ENCODE measurements around the gene SHLD2.
"Not testable (repeated sequence)": the region's sequence is repeated elsewhere in the genome, so short reads cannot be mapped to it uniquely, and the experiment has no call there.

- TF ChIP-seq ZNF8 (CRISPR knock-in tag; IDR thresholded peaks at IDR 0.05); ZNF70 (CRISPR knock-in tag; IDR thresholded peaks at IDR 0.05); TOX (CRISPR knock-in tag; IDR thresholded peaks at IDR 0.05; ENCODE audit: borderline replicate concordance); RARB (CRISPR knock-in tag; IDR thresholded peaks at IDR 0.05); ARNTL (CRISPR knock-in tag; IDR thresholded peaks at IDR 0.05; ENCODE audit: borderline replicate concordance, low read depth); ISL1 (CRISPR knock-in tag; IDR thresholded peaks at IDR 0.05); ESRRG (CRISPR knock-in tag; IDR thresholded peaks at IDR 0.05); PATZ1 (CRISPR knock-in tag; IDR thresholded peaks at IDR 0.05; ENCODE audit: borderline replicate concordance); ZFP3 (CRISPR knock-in tag; IDR thresholded peaks at IDR 0.05); SNAI2 (CRISPR knock-in tag; IDR thresholded peaks at IDR 0.05); CSRNP3 (CRISPR knock-in tag; IDR thresholded peaks at IDR 0.05); OSR1 (CRISPR knock-in tag; IDR thresholded peaks at IDR 0.05); ZC3H10 (CRISPR knock-in tag; IDR thresholded peaks at IDR 0.05); ZFP30 (CRISPR knock-in tag; IDR thresholded peaks at IDR 0.05): not testable (repeated sequence)
Measured at GRCh38 chr10:87191841-87192240, 96.8 kb downstream of the SHLD2 start.

Data from SK-N-SH treated with all-trans-retinoic acid at 6 μM for 48 hours (cell line).